Measurements from ENCODE around the gene FKRP.

FKRP gene

GRCh38 chr19:46731584-46731983, 14.3 kb upstream of the FKRP start:
- in situ Hi-C loops (cut with MboI; ENCODE audit: low sequenced_read_pairs) = no loop called here

- in situ Hi-C loops (cut with MboI; ENCODE audit: low sequenced_read_pairs) = no loop called here
Measured at GRCh38 chr19:46732172-46732938, 13.5 kb upstream of the FKRP start.

GRCh38 chr19:46732966-46733689, 12.7 kb upstream of the FKRP start:
- in situ Hi-C loops (cut with MboI; ENCODE audit: low sequenced_read_pairs) = no loop called here

- in situ Hi-C loops (cut with MboI; ENCODE audit: low sequenced_read_pairs) = no loop called here
Measured at GRCh38 chr19:46733690-46734292, 12.1 kb upstream of the FKRP start.

- in situ Hi-C loops (cut with MboI; ENCODE audit: low sequenced_read_pairs) = no loop called here
Measured at GRCh38 chr19:46736531-46737297, 9.1 kb upstream of the FKRP start.

- in situ Hi-C loops (cut with MboI; ENCODE audit: low sequenced_read_pairs) = no loop called here
Measured at GRCh38 chr19:46737298-46737654, 8.6 kb upstream of the FKRP start.

GRCh38 chr19:46737761-46738171, 8.1 kb upstream of the FKRP start:
- in situ Hi-C loops (cut with MboI; ENCODE audit: low sequenced_read_pairs) = no loop called here

GRCh38 chr19:46739290-46739771, 6.5 kb upstream of the FKRP start:
- in situ Hi-C loops (cut with MboI; ENCODE audit: low sequenced_read_pairs) = no loop called here

GRCh38 chr19:46741447-46741846, 4.4 kb upstream of the FKRP start:
- in situ Hi-C loops (cut with MboI; ENCODE audit: low sequenced_read_pairs) = no loop called here

GRCh38 chr19:46742926-46743480, 2.9 kb upstream of the FKRP start:
- in situ Hi-C loops (cut with MboI; ENCODE audit: low sequenced_read_pairs) = no loop called here

GRCh38 chr19:46744005-46744691, 1.7 kb upstream of the FKRP start:
- in situ Hi-C loops (cut with MboI; ENCODE audit: low sequenced_read_pairs) = no loop called here

GRCh38 chr19:46745030-46745429, 827 bp upstream of the FKRP start:
- in situ Hi-C loops (cut with MboI; ENCODE audit: low sequenced_read_pairs) = no loop called here

- in situ Hi-C loops (cut with MboI; ENCODE audit: low sequenced_read_pairs) = no loop called here
Measured at GRCh38 chr19:46746281-46747057, 612 bp downstream of the FKRP start, which contains the start of gene STRN4. STRN4 (minus strand) TSS chr19:46746450; CDS start chr19:46746430, 20 bp downstream.

GRCh38 chr19:46748325-46749109, 2.7 kb downstream of the FKRP start:
- in situ Hi-C loops (cut with MboI; ENCODE audit: low sequenced_read_pairs) = no loop called here

GRCh38 chr19:46753420-46754155, 7.7 kb downstream of the FKRP start:
- in situ Hi-C loops (cut with MboI; ENCODE audit: low sequenced_read_pairs) = loop anchor here (5.0 kb wide), 1 partner anchor 89 kb away; no protein-coding TSS in a partner anchor

GRCh38 chr19:46755077-46755852, 9.4 kb downstream of the FKRP start:
- in situ Hi-C loops (cut with MboI; ENCODE audit: low sequenced_read_pairs) = no loop called here

Measured in HL-60/S4 (cell line).